Skeletal muscle cell (primary cell): Measurements from ENCODE around the gene MGAT4A.

Experiments
- DNase-seq: peaks from one replicate; pipeline ENCODE4 v3.0.0-alpha.2; 2010; ENCODE audit warnings: low read depth
- H3K4me3 ChIP-seq: 2 replicates; pipeline ENCODE4 v1.5.1; 2011; ENCODE audit warnings: low read depth, mild to moderate bottlenecking, control low read depth, low read length, moderate library complexity

MGAT4A gene

DNA sequence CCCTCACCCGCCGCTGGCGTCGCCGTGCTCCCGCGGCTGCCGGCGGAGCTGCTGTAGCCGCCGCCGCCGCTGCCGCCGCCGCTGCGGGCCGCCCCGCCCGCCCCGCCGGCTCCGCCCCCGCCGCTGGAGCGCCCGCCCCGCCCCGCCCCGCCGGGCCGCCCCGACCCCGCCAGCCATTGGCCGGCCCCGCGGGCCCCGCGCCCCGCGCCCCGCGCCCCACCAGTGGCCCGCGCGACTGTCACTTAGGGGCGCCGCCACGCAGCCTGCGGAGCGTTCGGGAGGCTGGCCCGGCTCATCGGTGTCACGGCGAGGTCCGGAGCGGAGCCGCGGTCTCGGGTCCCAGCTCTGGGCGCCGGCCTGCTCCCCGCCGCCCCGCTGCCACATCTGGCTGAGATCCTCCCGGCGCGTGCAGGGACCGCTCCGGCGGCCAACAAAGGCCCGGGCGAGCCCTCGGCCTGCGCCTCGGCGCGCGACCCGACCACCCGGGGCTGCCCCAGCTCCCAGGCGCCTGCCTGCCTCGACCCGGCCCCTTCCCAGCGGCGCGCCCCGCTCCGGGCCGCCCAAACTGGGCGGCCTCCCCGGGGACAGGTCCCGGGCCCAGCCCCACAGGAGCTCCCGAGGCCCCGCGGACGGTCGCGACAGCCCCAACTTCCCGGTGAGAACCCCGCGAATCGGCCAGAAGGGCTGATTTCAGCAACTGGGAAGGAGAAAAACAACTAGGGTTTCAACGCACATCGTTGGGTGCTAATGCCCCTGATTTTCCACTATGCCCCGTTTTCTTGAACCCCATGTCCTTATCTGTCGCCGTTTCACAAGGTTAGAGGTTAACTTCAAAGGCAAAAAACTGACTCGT is at the start of gene MGAT4A:
TSS of gene MGAT4A (minus strand) at position 92 of the 853 bp plus-strand sequence. CDS start 4,800 bp downstream, outside the sequence.
- H3K4me3 ChIP-seq: peak within 1 kb of the TSS; percentile 51
- DNase-seq: no peak

DNA sequence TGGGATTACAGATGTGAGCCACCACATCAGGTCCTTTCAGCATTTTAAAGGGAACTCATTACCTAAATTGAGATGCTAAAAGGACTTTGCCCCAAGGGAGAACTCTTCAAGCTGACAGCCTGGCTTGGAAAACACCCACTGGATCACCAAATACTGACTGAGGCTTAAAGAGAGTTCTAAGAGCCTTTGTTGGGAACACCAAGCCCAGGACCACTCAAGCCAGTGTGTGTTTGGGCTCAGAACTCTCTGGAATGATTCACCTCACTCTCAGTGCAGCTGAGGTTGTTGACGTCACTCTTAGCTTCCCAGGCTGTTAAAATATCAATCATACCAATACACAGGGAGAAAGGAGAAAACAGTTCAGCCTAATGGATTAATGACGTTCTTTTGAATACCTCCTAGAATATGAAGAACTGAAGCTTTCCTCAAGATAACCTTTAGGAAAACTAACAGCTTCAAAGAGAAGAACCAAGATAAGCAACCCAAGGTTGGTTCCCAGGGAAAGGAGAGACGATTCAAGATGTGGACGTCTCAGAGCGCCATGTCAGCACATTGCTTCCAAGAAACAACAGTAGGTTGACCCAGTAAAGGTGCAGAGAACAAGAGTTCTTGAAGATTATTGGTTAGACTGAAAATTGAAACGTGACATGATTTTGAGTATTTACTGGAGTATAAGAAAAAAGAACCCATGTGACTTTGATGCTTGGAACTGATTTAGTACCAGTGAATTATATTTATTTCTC is 48.0 kb upstream of the MGAT4A start:
- DNase-seq: no peak
- H3K4me3 ChIP-seq: no peak overlapping the region

DNA sequence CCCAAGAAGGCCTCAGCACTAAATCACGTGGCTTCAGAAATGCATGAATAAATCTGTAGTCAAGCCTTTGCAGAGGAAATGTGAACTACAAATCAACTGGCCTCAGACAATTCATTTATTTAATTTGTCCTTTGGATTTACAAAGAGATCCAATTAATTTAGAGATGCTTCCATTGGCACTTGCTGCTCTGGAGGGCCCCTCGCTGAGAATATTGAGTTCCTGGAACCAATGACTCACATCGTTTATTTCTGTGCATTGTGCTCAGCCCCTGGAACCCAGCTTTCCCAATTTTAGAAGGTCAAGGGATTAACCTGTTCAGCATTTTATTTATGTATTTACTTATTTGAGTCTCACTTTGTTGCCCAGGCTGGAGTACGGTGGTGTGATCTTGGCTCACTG is 47.2 kb upstream of the MGAT4A start:
- no peak overlapping the region for H3K4me3 ChIP-seq

DNA sequence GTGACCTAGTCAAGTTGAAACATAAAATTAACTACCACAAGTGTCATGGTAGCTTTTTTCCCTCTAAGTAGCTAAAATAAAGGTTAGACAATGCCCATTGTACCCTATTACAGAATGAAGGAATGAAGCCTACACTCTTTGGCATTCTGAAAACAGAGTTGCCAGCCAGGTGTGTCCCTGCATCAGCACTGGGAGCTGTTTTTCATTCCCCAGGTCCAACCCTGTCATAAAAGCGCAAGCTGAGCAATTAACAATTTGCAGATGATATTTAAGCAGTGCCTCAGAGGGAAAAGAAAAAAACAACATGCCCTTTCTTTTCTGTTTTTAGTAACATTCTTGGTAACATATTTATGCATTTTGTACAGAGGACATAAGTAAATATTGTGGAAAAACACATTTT is 46.8 kb upstream of the MGAT4A start:
- DNase-seq: no peak
- no peak overlapping the region for H3K4me3 ChIP-seq

More for the DNA sequence above, 47.2 kb upstream of the MGAT4A start:
- DNase-seq: no peak

DNA sequence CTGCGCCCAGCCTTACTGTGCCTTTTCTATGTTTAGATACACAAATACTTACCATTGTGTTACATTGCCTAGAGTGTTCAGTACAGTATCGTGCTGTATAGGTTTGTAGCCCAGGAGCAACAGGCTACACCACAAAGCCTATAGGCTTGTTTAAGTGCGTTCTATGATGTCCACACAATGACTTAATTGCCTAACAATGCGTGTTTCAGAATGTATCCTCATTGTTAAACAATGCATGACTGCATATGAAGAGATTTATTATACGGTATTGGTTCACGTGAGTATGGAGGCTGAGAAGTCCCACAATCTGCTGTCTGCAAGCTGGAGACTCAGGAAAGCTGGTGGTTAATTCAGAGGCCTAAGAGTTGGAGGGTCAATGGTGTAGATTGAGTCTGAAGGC is 46.1 kb upstream of the MGAT4A start:
- DNase-seq: no peak
- H3K4me3 ChIP-seq: no peak overlapping the region

DNA sequence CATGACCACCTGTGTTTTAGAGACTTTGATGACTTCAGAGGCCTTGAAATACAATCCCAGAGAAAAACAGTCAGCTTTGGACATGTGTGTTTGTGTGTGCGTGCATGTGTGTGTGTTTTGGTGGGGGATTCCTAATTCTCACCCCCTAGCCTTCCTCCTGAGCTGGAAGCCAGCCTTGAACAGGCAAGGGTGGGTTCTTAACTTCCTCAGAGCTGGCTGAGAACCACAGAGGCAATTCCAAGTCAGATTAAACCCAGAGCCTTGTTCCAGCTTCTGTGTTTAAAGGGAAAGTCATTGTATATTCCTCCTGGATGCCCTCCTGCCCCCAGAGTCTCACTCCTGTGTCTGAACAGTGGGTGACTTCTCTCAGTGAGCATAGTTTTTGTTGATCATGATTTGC is 45.2 kb upstream of the MGAT4A start:
- no peak overlapping the region for H3K4me3 ChIP-seq
- DNase-seq: no peak

DNA sequence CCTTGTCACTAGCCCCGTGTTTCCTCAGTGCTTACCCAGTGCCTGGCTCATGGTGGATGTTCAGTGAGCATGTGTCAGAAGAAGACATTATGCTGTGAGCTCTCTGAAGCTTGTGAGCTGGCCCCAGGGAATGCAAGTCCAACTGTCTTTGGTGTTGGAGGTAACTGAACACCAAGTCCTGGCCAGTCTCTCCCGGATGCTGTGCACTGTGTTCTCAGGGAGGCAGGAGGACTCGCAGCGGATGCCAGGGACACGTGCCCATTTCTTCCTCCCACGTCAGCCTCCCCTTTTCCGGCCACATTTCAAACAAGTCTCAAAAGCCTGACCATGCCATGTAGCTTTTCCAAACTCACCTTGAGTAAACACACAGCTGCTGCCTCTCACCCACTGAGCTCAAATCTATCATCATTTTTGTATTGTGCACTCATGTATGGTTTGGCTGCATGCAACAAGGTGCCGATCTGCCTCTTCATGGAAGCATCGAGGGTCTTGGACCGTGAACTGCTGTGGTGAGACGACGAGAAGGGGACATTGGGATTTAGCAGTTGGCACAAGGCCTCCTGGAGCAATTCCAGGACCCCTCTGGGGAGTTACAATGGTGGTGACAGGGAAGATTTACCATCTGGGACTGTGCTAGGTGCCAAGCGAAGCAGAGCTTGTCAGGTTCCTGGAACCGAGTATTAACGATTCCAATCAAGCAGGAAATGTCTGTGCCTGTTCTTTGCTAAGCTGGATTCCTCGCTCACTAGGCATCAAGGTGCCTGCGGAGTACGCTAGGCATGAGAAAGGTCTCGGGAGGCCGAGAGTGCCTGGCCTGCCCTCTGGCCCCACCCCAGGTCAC is 44.4 kb upstream of the MGAT4A start:
- DNase-seq: no peak
- no peak overlapping the region for H3K4me3 ChIP-seq

DNA sequence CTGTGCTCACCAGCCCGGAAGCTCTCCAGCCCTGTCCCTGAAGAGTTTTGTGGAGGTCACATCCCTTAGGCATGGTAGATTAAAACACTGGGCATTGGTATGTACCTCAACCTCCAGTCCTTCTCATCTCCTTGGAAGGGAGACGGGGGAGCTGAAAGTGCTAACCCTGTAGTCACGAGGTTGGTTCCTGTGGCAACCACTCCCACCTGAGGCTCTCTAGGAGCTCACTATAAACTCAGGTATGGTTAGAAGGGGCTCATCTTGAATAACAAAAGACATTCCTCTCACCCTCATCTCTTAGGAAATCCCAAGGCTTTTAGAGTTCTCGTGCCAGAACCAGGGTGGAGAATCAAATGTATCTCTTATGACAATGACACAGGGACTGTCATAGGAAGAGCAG is 43.0 kb upstream of the MGAT4A start:
- DNase-seq: no peak
- no peak overlapping the region for H3K4me3 ChIP-seq

DNA sequence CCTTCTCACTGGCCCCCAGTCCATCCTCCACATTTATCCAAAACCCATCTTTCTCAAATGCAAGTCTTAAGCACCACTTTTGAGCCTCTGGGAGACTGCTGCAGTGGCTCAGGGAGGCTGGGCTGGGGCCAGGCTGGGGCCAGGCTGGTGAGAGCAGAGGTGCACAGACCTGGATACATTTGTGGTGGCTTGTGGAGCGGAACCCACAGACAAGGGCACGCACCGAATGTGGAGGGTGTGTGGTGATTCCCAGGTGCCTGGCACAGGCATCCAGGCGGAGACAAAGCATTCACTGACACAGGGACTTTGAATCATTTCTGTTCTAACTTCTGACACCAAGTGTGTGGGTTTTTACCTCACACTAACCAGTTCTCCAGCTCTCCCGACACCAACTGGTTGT is 42.2 kb upstream of the MGAT4A start:
- no peak for DNase-seq
- H3K4me3 ChIP-seq: no peak overlapping the region

DNA sequence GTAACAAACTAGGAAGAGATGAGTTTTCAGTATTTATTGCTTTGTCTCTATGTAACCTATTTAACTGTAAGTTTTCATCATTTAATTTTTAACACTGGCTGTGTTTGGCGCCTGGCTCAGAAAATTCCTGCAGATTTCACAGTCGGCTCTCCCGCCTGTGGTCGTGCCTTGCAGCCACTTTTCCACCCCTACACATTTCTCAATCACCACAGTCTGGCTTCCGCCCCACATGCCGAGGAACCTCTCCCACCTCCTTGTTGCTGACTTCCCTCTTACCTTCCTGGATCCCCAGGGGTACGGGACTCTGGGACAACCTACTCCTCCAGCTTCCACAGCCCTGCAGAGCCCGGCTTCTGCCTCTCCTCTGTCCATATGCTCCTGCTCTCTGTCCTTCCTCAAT is 41.6 kb upstream of the MGAT4A start:
- no peak overlapping the region for H3K4me3 ChIP-seq
- no peak for DNase-seq

DNA sequence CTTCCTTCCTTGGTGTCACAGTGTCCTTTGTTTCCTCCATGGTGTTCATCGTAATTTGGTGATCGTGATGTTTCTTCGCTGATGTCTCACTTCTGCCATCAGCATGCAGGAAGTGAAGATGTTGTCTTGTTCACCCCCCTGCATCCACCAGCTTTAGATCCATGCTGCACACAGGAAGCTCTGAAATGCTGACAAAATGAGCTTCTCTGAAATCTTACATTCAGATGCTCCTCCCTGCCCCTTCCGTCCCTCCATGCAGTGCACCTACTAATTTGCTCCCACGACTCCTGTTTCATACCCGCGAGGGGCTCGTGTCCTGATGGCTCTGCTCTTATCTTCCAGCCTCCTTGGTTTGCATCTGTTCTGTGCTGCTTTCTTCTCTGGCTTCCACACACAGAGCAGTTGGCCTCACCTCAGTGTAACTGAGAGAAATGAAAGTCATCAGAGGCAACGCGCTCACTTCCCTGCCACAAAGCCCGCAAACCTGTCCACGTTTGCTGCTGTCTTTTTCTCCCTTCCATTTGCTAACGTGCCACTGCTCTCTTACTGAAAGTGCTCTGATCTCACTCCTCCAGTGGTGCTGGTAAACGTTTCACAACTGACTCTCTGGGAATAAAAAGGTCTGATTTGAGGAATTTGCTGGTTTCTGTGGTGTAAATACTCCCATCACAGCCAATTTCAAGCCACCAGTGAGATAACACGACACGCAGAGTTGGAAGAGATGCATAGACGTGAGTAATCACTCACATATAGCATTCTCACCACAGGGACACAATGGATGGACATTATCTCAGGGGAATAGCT is 41.0 kb upstream of the MGAT4A start:
- DNase-seq: peak; percentile 9
- no peak overlapping the region for H3K4me3 ChIP-seq

DNA sequence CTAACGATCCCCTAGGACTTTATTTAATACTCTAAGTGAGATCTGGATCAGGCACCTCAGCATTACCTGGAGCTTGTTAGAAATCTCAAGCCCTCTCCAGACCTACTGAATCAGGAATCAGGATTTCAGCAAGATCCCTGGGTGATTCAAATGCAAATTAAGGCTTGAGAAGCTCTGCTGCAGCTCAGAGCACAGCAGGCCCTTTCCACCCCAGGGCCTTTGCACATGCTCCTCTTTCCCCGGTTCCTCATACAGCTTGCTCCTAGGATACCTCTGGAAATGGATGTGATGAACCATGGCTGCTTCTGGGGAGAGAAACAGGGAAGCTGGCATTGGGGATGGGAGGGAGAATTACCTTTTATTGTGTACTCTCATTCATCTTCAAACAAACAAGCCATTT is 40.3 kb upstream of the MGAT4A start:
- H3K4me3 ChIP-seq: no peak overlapping the region
- no peak for DNase-seq

DNA sequence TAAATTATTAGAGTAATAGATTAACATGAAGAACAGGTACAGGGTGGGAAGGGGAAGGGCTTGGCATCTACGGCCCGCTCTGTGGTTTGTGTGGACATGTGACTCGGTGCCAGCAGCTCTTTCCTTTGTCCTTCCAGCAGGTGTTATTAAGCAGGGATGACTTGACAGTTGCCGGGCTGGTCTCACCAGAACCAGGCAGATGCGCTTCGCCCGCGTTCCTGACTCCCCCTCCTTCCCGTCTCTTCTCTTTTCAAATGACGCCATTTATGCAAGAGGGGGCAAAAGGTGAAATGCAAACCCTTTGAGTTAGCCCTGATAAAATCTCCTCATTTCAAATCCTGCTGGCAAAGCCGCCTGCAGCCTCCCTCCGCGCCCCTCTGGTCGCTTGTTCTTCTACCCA is 38.9 kb upstream of the MGAT4A start:
- DNase-seq: no peak
- H3K4me3 ChIP-seq: no peak overlapping the region

DNA sequence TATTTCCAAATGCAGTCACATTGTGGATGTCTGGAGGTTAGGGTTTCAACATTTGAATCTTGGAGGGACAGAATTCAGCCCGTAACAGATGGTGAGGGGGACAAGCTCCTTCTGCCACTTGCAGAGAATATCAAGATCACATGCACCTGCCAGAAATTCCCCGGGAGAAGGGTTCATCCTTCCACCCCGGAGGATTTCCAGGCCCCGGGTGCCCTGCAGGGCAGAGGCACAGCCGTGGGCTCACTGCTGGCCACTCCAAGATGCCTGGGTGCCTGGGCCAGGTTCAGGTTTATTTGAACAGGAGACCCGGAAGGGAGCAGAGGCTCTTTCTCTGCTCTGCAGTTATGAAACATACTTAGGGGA is 38.2 kb upstream of the MGAT4A start:
- H3K4me3 ChIP-seq: no peak overlapping the region

DNA sequence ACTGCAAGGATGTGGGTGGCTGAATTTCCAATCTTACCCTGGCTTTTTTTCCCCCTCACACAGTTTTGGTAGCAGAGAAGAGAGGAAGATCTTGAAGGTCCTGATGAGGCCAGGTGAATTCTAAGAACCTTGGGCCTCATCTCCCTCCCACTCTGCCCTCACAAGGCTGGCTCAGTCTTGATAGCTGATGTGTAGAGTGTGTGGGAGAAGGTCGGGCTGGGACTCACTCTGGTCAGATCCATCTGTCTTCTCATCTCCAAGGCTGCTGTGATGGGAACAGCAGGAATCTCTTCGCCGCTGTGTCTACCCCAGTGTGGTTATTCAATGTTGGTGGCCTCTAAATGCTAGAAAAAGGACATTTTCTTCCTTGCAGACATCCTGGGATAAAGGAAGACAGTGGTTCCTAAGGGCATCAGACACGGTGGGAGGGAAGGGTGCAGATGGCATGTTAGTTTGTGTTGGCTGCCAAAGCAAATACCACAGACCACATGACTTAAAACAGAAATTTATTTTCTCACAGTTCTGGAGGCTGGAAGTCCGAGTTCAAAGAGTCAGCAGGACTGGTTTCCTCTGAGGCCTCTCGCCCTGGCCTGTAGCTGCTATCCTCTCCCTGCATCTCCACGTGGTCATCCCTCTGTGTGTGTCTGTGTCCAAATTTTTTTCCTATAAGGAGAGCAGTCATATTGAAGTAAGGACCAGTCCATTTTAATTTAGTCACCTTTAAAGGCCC is 37.6 kb upstream of the MGAT4A start:
- no peak for DNase-seq
- H3K4me3 ChIP-seq: no peak overlapping the region

More for the DNA sequence above, 38.2 kb upstream of the MGAT4A start:
- DNase-seq: no peak

DNA sequence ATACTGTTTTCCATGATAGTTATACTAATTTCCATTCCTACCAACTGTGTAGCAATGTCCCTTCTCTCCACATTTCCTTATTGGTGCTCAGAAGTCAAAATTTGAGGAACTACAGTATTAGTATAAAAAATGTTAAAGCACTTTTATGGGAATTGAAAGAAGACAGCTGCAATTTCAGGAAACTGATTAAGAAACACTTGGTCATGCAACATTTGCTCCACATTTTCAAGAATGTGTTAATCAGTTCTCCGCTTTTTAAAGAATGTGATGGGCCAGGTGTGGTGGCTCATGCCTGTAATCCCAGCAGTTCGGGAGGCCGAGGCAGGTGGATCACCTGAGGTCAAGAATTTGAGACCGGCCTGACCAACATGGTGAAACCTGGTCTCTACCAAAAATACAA is 33.6 kb upstream of the MGAT4A start:
- H3K4me3 ChIP-seq: no peak overlapping the region
- DNase-seq: no peak

DNA sequence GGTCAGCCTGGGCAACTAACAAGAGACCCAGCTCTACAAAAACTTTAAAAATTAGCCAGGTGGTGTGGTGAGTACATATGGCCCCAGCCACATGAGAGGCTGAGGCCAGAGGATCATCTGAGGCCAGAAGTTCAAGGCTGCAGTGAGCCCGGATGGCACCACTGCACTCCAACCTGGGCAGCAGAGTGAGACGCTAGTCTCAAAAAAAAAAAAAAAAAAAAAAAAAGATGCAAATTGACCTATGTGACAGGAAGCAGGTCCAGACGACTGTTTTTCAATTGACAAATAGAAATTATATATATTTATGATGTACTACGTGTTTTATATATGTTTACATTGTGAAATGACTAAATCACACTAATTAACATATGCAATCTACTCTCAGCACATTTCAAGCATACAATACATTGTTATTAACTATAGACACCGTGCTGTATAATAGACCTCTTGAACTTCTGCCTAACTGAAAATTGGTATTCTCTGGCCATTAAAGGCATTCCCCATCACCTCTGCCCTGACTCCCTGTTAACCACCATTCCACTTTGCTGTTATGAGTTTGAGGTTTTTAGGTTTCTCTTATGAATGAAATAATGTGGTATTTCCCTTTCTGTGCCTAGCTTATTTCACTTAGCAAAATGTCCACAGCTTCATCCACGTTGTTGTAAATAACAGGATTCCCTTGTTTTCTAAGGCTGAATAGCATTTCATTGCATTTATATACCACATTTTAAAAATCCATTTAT is 32.4 kb upstream of the MGAT4A start:
- DNase-seq: no peak
- H3K4me3 ChIP-seq: no peak overlapping the region

DNA sequence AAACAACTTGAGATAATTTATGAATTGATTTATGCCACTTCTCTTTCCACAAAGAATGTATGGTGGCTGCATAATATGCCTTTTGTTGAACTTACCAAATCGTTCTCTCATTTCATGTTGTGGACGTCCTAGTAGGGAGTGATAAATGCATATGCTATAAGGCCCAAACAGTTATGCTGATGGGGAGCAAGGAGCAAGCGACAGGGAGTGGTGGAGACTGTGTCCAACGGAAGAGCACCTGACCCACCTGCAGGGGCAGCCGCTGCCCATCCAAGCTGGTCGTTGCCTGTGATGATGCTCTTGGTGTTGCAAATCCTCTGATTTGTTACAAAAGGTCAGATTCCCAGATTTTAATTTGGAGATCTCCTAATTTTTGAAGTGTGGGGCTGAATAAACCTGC is 31.0 kb upstream of the MGAT4A start:
- DNase-seq: no peak
- no peak overlapping the region for H3K4me3 ChIP-seq
